Right atrium auricular region (tissue), 2 donors: ENCODE results near the gene NUP210L. TPM values are rescaled to one million over a fixed set of nuclear protein-coding genes. Genes with fewer than 3 reads are reported as not detected.
A peak's percentile ranks its signal among the peaks of the same experiment; 100 is the strongest.
"Not testable (repeated sequence)": the region's sequence is repeated elsewhere in the genome, so short reads cannot be mapped to it uniquely, and the experiment has no call there.

Source experiments
- DNase-seq: peaks from one replicate; pipeline ENCODE4 v3.0.0-alpha.2; 2019; ENCODE audit warnings: low spot score
- H3K27ac ChIP-seq, 2 donors: fragments of 200-600 bp; sonication (generic); 1 replicate in 1 of 2; 2 replicates in 1 of 2; pipeline ENCODE4 v1.5.1; 2016 to 2019
- H3K27me3 ChIP-seq, 2 donors: fragments of 200-600 bp; sonication (generic); one replicate each; pipeline versions ENCODE4 v1.5.1 to v1.6.0; 2017 to 2019
- H3K36me3 ChIP-seq: fragments of 200-600 bp; sonication (generic); one replicate; pipeline ENCODE4 v1.5.1; 2016
- H3K4me1 ChIP-seq, 2 donors: fragments of 200-600 bp; sonication (generic); one replicate each; pipeline versions ENCODE4 v1.5.1 to v1.6.0; 2017 to 2019
- H3K4me3 ChIP-seq, 2 donors: fragments of 200-600 bp; sonication (generic); 1 replicate in 1 of 2; 2 replicates in 1 of 2; pipeline ENCODE4 v1.5.1; 2017 to 2019; ENCODE audit warnings: mild to moderate bottlenecking in 1 of 2, moderate library complexity in 1 of 2
- H3K9me3 ChIP-seq, 2 donors: fragments of 200-600 bp; sonication (generic); one replicate each; pipeline ENCODE4 v1.5.1; 2019
- total RNA-seq, 2 donors: library from RNA; depleted of rRNA; stranded (reverse); fragments of >200 nt; gene quantifications; one replicate each; pipeline ENCODE4 v1.1.0, GENCODE V29; 2016
- TF ChIP-seq, protein P1 (sequence below), 2 donors: fragments of 200-600 bp; sonication (generic); IDR thresholded peaks; one replicate each; pipeline ENCODE4 v1.5.1; 2019; ENCODE audit warnings: antibody characterized with exemption in 2 of 2

The NUP210L gene
- total RNA-seq, 2 donors from 2014 or later, result 0.28 TPM; not detected in 1

GRCh38 chr1:154155251-154155650, 378 bp upstream of the NUP210L start:
- Histone ChIP-seq H3K27me3 (no peaks in the 10 kb centered on the region), H3K9me3 (no peaks in the 10 kb centered on the region), H3K36me3 (peaks cover 39% of the 10 kb centered on the region), H3K4me3 (no peak overlapping the region), H3K27ac (peak overlapping the region; percentile 69 to 72), H3K4me1 (peaks cover 0 to 39% of the 10 kb centered on the region in 2 donors)
- TF ChIP-seq, protein P1, sequence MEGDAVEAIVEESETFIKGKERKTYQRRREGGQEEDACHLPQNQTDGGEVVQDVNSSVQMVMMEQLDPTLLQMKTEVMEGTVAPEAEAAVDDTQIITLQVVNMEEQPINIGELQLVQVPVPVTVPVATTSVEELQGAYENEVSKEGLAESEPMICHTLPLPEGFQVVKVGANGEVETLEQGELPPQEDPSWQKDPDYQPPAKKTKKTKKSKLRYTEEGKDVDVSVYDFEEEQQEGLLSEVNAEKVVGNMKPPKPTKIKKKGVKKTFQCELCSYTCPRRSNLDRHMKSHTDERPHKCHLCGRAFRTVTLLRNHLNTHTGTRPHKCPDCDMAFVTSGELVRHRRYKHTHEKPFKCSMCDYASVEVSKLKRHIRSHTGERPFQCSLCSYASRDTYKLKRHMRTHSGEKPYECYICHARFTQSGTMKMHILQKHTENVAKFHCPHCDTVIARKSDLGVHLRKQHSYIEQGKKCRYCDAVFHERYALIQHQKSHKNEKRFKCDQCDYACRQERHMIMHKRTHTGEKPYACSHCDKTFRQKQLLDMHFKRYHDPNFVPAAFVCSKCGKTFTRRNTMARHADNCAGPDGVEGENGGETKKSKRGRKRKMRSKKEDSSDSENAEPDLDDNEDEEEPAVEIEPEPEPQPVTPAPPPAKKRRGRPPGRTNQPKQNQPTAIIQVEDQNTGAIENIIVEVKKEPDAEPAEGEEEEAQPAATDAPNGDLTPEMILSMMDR (IDR thresholded peaks at IDR 0.05), result no peak
- peak; percentile 77 for DNase-seq

DNA sequence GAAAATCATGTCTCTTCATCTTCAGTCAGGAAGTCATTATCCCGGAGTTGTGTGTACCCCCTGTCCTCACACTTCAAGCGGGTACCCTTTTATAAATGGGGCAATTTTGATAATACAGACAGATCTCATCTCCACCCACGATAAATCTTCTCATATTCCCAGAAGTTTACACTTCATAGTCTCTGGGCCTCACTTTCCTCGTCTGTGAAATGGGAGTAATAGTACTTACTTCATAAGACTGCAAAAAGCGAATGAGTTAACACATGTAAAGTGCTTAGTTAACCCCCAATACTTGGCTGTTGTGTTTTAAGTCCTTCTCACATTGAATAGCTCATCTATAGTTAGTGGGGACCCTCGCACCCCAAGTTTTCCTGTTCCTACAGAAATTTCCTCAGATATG, 820 bp downstream of the NUP210L start:
- TF ChIP-seq, protein P1 (IDR thresholded peaks at IDR 0.05), result no peak
- no peak overlapping the region for H3K4me3 ChIP-seq
- H3K27ac ChIP-seq, result no peak overlapping the region
- DNase-seq, result no peak
- H3K9me3 ChIP-seq, result no peaks in the 10 kb centered on the region
- no peaks in the 10 kb centered on the region for H3K27me3 ChIP-seq
- peaks cover 27% of the 10 kb centered on the region for H3K36me3 ChIP-seq
- H3K4me1 ChIP-seq, result peaks cover 0 to 39% of the 10 kb centered on the region in 2 donors

DNA sequence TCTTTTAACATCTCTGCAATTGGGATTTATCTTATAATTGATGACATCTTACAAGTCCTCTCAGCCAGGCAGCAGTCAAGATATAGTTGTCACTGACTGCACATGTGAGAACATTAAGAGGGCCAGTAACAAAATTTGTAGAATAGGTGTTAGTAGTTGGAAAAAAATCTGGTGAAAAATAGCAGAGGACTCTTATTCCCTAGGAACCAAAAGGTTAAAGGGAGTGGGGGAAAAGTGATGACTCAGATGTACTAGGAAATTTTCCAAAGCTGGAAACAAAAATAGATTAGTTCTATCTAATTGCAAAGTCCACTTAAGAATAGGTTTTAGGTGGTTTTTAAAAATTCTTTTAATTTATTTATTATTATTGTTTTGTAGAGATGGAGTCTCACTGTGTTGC, 3.6 kb downstream of the NUP210L start:
- Histone ChIP-seq H3K9me3 (no peaks in the 10 kb centered on the region), H3K36me3 (no peaks in the 10 kb centered on the region), H3K4me3 (no peak overlapping the region), H3K27me3 (no peaks in the 10 kb centered on the region), H3K27ac (no peak overlapping the region), H3K4me1 (peaks cover 0 to 25% of the 10 kb centered on the region in 2 donors)
- TF ChIP-seq, protein P1 (IDR thresholded peaks at IDR 0.05), result no peak
- DNase-seq, result no peak

DNA sequence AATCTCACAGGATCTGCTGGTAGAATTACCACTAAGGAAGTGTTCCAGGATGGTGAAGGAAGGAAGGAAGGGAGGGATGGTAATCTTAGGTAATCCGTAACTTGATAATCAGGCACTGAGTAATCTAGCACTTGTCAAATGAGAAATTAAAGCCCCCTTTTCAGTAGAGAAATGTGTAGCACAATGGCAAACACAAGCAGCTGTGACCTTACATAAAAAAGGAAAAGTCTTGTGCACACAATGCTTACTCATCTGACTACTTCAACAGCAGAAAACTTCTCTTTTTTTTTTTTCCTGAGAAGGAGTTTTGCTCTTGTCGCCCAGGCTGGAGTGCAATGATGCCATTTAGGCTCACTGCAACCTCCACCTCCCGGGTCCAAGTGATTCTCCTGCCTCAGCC, 6.1 kb downstream of the NUP210L start:
- Histone ChIP-seq H3K27me3 (no peaks in the 10 kb centered on the region), H3K36me3 (no peaks in the 10 kb centered on the region), H3K4me1 (peaks cover 0 to 10% of the 10 kb centered on the region in 2 donors), H3K27ac (no peak overlapping the region), H3K9me3 (no peaks in the 10 kb centered on the region), H3K4me3 (no peak overlapping the region)
- TF ChIP-seq, protein P1 (IDR thresholded peaks at IDR 0.05), result no peak
- no peak for DNase-seq

DNA sequence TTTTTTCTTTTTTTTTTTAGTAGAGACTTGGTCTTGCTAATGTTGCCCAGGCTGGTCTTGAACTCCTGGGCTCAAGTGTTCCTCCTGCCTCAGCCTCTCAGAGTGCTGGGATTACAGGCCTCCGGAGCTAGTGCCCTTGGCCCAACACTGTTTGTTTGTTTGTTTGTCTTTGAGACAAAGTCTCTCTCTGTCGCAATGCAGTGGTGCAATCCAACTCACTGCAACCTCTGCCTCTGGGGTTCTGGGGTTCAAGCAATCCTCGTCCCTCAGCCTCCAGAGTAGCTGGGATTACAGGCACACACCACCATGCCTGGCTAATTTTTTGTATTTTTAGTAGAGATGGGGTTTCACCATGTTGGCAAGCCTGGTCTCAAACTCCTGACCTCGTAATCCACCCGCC, 7.4 kb downstream of the NUP210L start:
- H3K36me3 ChIP-seq, result not testable (repeated sequence)

GRCh38 chr1:154145986-154146385, 8.9 kb downstream of the NUP210L start:
- no peaks in the 10 kb centered on the region for H3K27me3 ChIP-seq
- no peak for DNase-seq
- H3K4me3 ChIP-seq, result no peak overlapping the region
- TF ChIP-seq, protein P1 (IDR thresholded peaks at IDR 0.05), result peak; percentile 20 to 43
- no peak overlapping the region for H3K27ac ChIP-seq
- no peaks in the 10 kb centered on the region for H3K36me3 ChIP-seq
- H3K9me3 ChIP-seq, result no peaks in the 10 kb centered on the region
- H3K4me1 ChIP-seq, result peaks cover 0 to 9% of the 10 kb centered on the region in 2 donors

More for the DNA sequence above, 7.4 kb downstream of the NUP210L start:
- not testable (repeated sequence) for DNase-seq, H3K27me3 ChIP-seq, H3K4me3 ChIP-seq, H3K9me3 ChIP-seq, H3K27ac ChIP-seq
- H3K4me1 ChIP-seq, result peaks cover 0 to 10% of the 10 kb centered on the region in 2 donors
